ENCODE results near the gene RAB3B.
"Not testable (repeated sequence)": the region's sequence is repeated elsewhere in the genome, so short reads cannot be mapped to it uniquely, and the experiment has no call there.

The RAB3B gene

DNA sequence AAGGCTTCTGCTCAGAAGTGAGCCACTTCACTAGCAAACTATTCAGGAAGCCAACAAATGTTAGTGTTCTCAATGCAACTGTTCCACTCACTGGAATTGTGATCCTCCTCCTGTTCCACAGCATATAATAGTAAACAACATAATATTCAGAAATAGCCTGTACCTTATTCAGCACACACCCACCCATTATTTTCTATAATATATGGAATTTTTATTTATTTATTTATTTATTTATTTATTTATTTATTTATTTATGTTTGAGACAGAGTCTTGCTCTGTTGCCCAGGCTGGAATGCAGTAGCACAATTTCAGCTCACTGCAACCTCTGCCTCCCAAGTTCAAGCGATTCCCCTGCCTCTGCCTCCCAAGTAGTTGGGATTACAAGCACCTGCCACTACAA, 117.2 kb downstream of the RAB3B start:
- not testable (repeated sequence) for DNase-seq (ENCODE audit: low read depth, low spot score)

DNA sequence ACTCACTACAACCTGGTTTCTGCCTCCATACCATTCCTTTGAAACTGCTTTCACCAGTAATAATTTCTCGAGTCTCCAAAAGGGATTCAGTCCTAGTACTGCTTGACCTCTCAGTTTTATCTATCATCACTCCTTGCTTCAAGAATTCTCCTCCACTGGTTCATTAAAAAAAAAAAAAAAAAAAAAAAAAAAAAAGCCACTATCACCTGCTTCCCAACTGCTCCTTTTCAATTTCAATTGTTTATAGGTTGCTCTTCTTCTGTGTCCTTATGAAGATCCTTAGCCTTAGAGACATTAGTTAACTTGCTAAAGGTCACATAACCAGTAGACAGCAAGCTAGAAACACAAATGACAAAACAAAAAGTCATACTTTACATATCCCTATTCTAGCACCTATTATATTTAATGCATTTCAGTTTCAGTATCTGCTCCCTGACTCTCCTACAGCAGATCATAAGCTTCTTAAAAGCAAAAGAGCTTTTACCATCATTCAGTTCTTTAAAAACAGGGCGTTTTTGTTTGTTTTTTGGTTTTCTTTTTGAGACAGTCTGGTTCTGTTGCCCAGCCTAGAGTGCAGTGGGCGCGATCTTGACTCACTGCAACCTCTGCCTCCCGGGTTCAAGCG, 119.0 kb downstream of the RAB3B start:
- no peak for DNase-seq (ENCODE audit: low read depth, low spot score)

DNA sequence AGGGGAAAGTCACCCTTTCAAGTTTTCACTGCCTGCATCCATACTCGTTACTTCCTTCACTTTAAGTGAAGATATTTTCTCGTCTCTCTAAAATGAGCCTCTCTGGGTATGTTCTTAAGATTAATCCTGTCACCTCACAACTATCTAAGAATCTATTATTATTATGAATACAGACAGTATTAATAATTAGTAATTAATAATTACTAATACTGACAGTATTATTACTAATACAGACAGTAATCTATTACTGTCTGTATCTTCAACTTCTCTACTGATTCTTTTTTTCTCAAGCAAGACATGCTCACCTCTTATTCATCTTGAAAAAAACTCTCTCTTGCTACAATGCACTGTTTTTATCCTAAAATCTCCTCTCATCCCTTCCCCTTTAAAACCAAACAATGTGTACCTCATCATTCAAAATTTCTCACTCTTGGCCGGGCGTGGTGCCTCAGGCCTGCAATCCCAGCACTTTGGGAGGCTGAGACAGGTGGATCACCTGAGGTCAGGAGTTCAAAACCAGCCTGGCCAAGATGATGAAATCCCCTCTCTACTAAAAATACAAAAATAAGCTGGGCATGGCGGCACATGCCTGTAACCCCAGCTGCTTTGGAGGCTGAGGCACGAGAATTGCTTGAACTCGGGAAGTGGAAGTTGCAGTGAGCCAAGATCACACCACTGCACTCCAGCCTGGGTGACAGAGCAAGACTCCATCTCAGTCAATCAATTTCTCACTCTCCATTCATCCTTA, 119.7 kb downstream of the RAB3B start:
- no peak for DNase-seq (ENCODE audit: low read depth, low spot score)

DNA sequence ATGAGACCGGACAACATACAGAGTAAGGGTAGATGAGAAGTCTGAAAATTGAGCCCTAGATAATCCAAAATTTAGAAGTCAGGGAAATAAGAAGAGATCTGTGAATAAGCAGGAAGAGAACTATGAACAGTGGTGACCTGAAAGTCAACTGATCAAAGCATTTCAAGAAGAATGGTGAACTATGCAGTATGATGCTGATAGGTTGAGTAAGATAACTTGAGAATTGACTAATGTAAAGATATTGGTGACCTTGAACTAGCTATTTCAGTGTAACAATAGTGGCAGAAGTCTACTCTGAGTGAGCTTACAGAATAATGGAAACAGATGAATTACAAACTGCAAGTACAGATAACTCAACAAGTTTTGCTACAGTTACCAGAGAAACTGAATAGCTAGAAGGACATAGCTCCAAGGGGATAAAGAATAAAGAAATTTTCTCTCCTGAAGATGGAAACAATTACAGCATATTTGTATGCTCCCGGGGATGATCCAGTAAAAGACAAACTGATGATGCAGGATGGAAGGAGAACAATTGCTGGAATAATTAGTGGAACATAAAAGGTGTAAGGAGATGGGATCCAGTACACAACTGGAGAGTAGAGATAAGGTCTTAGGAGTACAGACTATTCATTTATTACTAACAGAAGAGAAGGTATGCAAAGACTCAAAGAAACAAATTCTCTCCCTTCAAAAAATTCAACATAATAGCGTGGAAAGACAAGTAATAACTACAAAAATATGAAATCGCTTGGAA, 122.8 kb downstream of the RAB3B start:
- no peak for DNase-seq (ENCODE audit: low read depth, low spot score)

DNA sequence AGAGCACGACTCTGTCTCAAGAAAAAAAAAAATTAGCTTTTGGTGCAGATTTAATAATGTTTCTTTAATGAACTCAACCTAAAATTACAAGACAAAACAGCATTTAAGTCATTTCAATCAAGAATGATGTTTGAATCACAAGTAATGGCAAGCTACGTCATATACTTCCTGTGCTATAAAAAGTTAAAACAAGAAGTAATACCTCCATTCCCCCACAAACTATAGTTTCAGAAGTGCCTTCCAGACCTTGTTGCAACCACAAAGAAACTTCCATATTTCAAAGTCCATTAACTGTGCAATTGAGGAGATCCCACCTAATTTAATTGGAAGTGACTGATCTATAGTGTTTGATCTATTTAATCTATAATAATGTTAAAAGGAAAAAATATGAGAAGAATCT, 127.1 kb downstream of the RAB3B start:
- DNase-seq (ENCODE audit: low read depth, low spot score): no peak

DNA sequence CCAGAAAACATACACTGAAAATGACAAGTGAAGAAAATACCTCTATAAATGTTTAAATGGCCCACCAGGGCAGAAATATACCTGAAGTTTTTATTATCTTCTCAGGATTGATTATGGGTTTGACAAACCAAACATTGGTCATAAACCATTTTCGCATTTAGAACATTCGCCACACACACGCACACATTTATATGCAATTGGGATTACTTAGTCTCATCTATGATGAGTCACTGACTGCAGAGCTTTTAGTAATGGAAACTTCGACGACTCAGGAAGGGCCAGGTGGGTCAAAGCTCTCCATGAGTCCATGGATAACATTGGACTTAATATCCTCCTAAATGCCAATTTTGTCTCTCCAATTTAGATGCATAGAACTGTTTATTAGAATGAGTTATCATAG, 128.8 kb downstream of the RAB3B start:
- no peak for DNase-seq (ENCODE audit: low read depth, low spot score)

DNA sequence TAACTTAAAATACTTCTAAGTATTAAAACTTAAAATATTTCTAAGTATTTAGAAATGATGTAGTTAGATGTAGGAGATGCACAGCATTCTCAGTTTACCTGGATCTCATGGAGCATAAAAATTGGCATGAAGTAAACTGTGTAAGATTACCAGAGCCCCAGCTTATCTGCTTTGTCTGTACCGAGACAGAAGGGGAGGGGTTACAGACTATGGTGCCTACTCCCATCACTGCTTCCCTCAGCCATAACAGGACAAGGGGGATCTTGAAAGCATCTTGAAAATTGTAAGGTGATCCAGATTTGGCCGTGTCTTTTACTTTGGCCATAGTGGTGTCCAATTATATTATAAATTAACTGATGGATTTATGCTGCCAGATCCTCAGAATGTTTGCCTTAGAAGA, 130.8 kb downstream of the RAB3B start:
- DNase-seq (ENCODE audit: low read depth, low spot score): no peak

DNA sequence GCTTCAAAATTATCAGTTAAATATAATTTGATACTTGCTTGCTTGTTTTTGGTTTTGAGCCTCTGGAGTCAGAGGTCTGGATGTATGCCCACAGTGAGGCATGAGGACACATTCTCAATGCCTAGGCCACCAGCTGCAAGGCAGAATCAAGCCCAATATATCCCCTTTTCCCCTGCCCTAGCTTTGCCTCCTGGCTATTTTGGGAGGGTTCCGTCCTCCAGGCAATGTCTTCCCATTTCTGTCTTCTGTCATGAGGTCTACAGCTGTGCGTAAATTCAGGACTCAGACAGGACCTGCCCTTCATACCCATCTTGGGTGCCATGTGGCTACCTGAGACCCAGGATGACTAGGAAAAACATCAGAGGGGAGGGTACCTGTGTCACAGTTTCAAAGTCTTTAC, 131.2 kb downstream of the RAB3B start:
- no peak for DNase-seq (ENCODE audit: low read depth, low spot score)

DNA sequence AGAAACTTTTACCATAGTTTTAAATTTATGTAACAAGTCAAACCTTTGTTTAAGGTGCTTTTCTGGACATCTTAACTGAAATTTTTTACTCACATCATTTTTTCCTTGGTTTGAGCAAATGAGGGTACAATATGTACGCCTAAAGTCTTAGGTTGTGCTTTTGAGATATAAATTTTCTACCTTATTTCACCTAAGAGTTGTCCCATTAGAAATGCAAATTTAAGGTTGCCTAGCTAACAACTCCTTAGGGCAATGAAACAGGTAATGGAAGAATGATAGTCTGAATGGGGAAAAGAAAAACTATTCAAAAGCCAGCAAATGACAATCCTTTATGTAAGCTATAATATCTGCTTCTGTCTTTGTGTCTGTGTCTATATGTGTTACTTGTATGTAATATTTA, 131.6 kb downstream of the RAB3B start:
- DNase-seq (ENCODE audit: low read depth, low spot score): no peak
